SU-DHL-6 (cell line): ENCODE data around the gene HNRNPUL1.

ENCODE experiments used
- H2AFZ ChIP-seq: fragments of 200-600 bp; sonication (generic); 2 replicates; pipeline ENCODE4 v1.6.1; 2014; ENCODE audit warnings: low read depth, mild to moderate bottlenecking, moderate library complexity, mixed read lengths, antibody characterized with exemption, low read length; ENCODE audit not compliant: severe bottlenecking
- H3F3A ChIP-seq: fragments of 200-600 bp; shearing (Covaris generic); 2 replicates; pipeline ENCODE4 v1.6.0; 2016; ENCODE audit warnings: antibody characterized with exemption, mild to moderate bottlenecking; ENCODE audit not compliant: insufficient read depth
- H3K27ac ChIP-seq: fragments of 200-600 bp; sonication (generic); 2 replicates; pipeline ENCODE4 v1.5.1; 2016; ENCODE audit warnings: low read depth, mild to moderate bottlenecking, low read length, moderate library complexity, mixed read lengths
- H3K27me3 ChIP-seq: fragments of 200-600 bp; sonication (generic), shearing (Covaris generic); 2 replicates; pipeline ENCODE4 v1.6.0; 2014; ENCODE audit warnings: mild to moderate bottlenecking, low read length
- H3K36me3 ChIP-seq: fragments of 200-600 bp; sonication (generic); 2 replicates; pipeline ENCODE4 v1.6.1; 2014; ENCODE audit warnings: mild to moderate bottlenecking, low read length, mixed read lengths
- H3K4me2 ChIP-seq: fragments of 300-600, 200-600 bp; shearing (Covaris generic), sonication (generic); 2 replicates; pipeline ENCODE4 v1.6.0; 2014; ENCODE audit warnings: low read length, low read depth, mild to moderate bottlenecking; ENCODE audit not compliant: poor library complexity, severe bottlenecking
- H3K4me3 ChIP-seq: fragments of 200-600 bp; sonication (generic); 2 replicates; pipeline ENCODE4 v1.5.1; 2014; ENCODE audit warnings: antibody characterized with exemption, low read length, mild to moderate bottlenecking, mixed read lengths; ENCODE audit not compliant: insufficient read depth, poor library complexity, severe bottlenecking
- H3K79me2 ChIP-seq: fragments of 200-600 bp; sonication (generic); 2 replicates; pipeline ENCODE4 v1.6.1; 2014; ENCODE audit warnings: mild to moderate bottlenecking, low read length, moderate library complexity; ENCODE audit not compliant: insufficient read depth
- H3K9ac ChIP-seq: fragments of 200-600 bp; sonication (generic); 2 replicates; pipeline ENCODE4 v1.7.0; 2014; ENCODE audit warnings: mild to moderate bottlenecking, low read length
- H3K9me2 ChIP-seq: fragments of 200-600 bp; sonication (generic); replicated peaks from 2 replicates; pipeline ENCODE4 v1.6.1; 2014; ENCODE audit warnings: low read length; ENCODE audit not compliant: insufficient read depth
- H3K9me3 ChIP-seq: fragments of 200-600 bp; sonication (generic); 2 replicates; pipeline ENCODE4 v1.6.1; 2014; ENCODE audit warnings: low read length, mixed read lengths; ENCODE audit not compliant: insufficient read depth
- H4K20me1 ChIP-seq: fragments of 200-600 bp; sonication (generic); 2 replicates; pipeline ENCODE4 v1.6.1; 2014; ENCODE audit warnings: low read depth, mild to moderate bottlenecking, antibody characterized with exemption, low read length, moderate library complexity, mixed read lengths
- EZH2phosphoT487 ChIP-seq: fragments of 200-600 bp; sonication (generic), shearing (Covaris generic); conservative IDR thresholded peaks from 2 replicates; pipeline ENCODE4 v1.6.1; 2018; ENCODE audit warnings: mild to moderate bottlenecking, antibody characterized with exemption, low read length, moderate library complexity, mixed read lengths
- TF ChIP-seq, protein P1 (sequence below): fragments of 200-600 bp; sonication (generic); IDR thresholded peaks from one replicate; pipeline ENCODE4 v1.5.1; 2017; ENCODE audit warnings: antibody characterized with exemption, mild to moderate bottlenecking, low read length, moderate library complexity; ENCODE audit not compliant: insufficient read depth, poor library complexity, severe bottlenecking

HNRNPUL1 gene

DNA sequence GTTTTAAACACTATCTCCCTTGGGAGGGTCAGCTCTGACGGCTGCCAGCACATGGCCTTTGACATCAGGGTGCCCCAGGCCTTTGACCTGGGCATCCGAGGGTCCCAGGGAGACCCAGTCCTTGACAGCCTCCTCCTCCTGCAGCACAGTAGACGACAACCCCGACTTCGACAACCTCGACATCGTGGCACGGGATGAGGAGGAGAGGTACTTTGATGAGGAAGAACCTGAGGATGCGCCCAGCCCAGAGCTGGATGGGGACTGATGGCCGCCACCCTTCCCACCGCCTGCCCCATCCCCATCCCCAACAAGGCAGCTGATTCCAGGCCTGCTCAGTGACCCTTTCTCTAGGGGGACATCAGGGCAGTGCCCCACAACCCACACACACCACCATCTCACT, 58.3 kb downstream of the HNRNPUL1 start:
- Histone ChIP-seq H3K27me3 (no peaks in the 10 kb centered on the region), H3K9me2 (no peaks in the 10 kb centered on the region), H3K9ac (no peak overlapping the region), H3K79me2 (no peaks in the 10 kb centered on the region), H2AFZ (no peak overlapping the region), H3K4me2 (no peak overlapping the region), H3K4me3 (no peak overlapping the region), H3K9me3 (no peaks in the 10 kb centered on the region), H3K36me3 (no peaks in the 10 kb centered on the region), H3K27ac (no peak overlapping the region), H3F3A (peaks cover 16% of the 10 kb centered on the region), H4K20me1 (no peaks in the 10 kb centered on the region)
- TF ChIP-seq EZH2phosphoT487, result no peak
- TF ChIP-seq, protein P1, sequence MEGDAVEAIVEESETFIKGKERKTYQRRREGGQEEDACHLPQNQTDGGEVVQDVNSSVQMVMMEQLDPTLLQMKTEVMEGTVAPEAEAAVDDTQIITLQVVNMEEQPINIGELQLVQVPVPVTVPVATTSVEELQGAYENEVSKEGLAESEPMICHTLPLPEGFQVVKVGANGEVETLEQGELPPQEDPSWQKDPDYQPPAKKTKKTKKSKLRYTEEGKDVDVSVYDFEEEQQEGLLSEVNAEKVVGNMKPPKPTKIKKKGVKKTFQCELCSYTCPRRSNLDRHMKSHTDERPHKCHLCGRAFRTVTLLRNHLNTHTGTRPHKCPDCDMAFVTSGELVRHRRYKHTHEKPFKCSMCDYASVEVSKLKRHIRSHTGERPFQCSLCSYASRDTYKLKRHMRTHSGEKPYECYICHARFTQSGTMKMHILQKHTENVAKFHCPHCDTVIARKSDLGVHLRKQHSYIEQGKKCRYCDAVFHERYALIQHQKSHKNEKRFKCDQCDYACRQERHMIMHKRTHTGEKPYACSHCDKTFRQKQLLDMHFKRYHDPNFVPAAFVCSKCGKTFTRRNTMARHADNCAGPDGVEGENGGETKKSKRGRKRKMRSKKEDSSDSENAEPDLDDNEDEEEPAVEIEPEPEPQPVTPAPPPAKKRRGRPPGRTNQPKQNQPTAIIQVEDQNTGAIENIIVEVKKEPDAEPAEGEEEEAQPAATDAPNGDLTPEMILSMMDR, result no peak

DNA sequence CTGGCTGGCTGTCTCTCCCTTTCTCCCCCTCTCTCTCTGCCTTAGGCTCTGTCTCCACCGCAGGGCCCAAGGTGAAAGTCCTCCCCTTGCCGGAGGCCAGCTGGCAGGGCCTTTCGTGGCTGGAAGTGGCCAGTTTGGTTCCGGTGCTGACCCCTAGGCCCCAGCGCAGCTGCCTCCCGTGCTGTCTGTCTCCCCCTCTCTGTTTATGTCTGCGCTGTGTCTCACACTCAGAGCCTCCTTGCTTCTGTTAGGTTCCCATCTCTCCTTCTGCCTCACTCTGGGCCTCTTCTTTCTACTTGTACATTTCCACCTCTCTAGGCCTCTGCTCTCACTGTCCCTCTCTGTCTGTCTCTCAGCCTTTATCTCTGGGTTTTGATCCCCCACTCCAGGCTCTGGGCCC, 58.9 kb downstream of the HNRNPUL1 start:
- Histone ChIP-seq H2AFZ (no peak overlapping the region), H3K4me3 (no peak overlapping the region), H3K9me3 (no peaks in the 10 kb centered on the region), H3K36me3 (no peaks in the 10 kb centered on the region), H3K27ac (peak overlapping the region; percentile 17; the same call in 1 of the 2 replicates), H3K4me2 (no peak overlapping the region), H3K9me2 (no peaks in the 10 kb centered on the region), H4K20me1 (no peaks in the 10 kb centered on the region), H3K79me2 (no peaks in the 10 kb centered on the region), H3F3A (peaks cover 18% of the 10 kb centered on the region), H3K9ac (no peak overlapping the region), H3K27me3 (no peaks in the 10 kb centered on the region)
- TF ChIP-seq EZH2phosphoT487, result no peak
- TF ChIP-seq, protein P1, result no peak

DNA sequence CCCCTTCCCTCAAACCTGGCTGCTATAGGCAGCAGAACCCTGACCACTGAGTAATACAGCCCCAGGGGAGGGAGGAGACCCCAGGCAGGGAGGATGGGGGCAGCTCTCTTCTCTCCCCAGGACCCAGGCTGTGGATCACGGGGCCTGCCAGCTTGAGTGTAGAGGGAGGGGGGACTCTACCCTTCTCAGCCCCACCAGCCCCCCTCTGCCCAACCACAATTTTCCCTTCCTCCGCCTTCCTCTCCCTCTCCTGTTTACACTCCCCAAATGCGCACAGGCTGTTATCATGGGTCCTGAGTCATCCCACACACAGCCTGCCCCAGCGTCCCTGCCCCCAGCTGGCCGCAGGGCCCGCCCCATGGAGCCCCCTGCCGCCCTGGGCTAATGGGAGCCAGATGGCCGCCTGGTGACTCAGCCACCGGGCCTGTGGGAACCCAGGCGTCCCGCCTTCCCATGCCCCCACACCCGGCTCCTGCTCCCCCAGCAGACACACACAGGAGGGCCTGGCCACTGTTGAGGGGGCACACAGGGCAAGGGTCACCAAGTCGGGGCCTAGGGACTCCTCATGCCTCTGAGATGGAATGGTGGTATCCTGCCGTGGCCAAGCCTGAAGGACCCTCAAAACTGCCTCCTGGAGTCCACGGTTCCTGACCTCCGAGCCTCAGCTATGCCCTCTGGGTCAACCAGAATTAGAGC, 59.4 kb downstream of the HNRNPUL1 start:
- no peaks in the 10 kb centered on the region for H3K9me2 ChIP-seq
- H3K36me3 ChIP-seq, result no peaks in the 10 kb centered on the region
- H3F3A ChIP-seq, result peaks cover 24% of the 10 kb centered on the region
- H3K79me2 ChIP-seq, result no peaks in the 10 kb centered on the region
- H4K20me1 ChIP-seq, result no peaks in the 10 kb centered on the region
- no peak overlapping the region for H3K9ac ChIP-seq
- H3K4me3 ChIP-seq, result no peak overlapping the region
- TF ChIP-seq, protein P1, result no peak
- no peak for TF ChIP-seq EZH2phosphoT487
- peak overlapping the region; percentile 17; the same call in 1 of the 2 replicates for H3K27ac ChIP-seq
- no peak overlapping the region for H2AFZ ChIP-seq
- H3K27me3 ChIP-seq, result no peaks in the 10 kb centered on the region
- no peaks in the 10 kb centered on the region for H3K9me3 ChIP-seq
- H3K4me2 ChIP-seq, result no peak overlapping the region
